Measurements from ENCODE around the gene KRT24.

Gene KRT24

GRCh38 chr17:40707745-40708144, 4.2 kb upstream of the KRT24 start:
- H3K9me3 Mint-ChIP-seq: no peaks in the 10 kb centered on the region
- no peak overlapping the region for H3K4me3 Mint-ChIP-seq
- H3K36me3 Mint-ChIP-seq (ENCODE audit: low read depth): no peaks in the 10 kb centered on the region
- no peak overlapping the region for H3K27ac Mint-ChIP-seq
- no peaks in the 10 kb centered on the region for H3K4me1 Mint-ChIP-seq (ENCODE audit: low read depth)
- H3K27me3 Mint-ChIP-seq: peaks cover 13% of the 10 kb centered on the region

GRCh38 chr17:40705584-40705983, 2.0 kb upstream of the KRT24 start:
- H3K36me3 Mint-ChIP-seq (ENCODE audit: low read depth): no peaks in the 10 kb centered on the region
- no peaks in the 10 kb centered on the region for H3K4me1 Mint-ChIP-seq (ENCODE audit: low read depth)
- H3K4me3 Mint-ChIP-seq: no peak overlapping the region
- peaks cover 16% of the 10 kb centered on the region for H3K27me3 Mint-ChIP-seq
- H3K9me3 Mint-ChIP-seq: no peaks in the 10 kb centered on the region
- no peak overlapping the region for H3K27ac Mint-ChIP-seq

DNA sequence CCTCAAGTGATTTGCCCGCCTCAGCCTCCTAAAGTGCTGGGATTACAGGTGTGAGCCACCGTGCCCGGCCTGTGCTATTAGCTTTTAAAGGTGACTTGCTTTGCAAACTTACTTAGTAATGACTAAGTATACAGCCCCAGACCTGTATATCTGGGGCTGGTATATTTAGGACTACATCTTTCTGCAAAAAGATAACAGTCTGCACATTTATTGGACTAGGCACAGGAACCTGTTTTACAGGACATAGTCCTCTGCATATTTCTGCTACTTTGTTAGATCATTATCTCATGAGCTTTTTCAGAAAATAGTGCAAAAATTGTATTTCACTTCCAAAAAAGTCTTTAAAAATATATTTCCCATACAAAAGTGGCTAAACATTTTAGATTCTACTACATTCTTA, 1.3 kb downstream of the KRT24 start:
- Mint-ChIP-seq H3K4me1 (ENCODE audit: low read depth) (no peaks in the 10 kb centered on the region), H3K36me3 (ENCODE audit: low read depth) (no peaks in the 10 kb centered on the region), H3K9me3 (no peaks in the 10 kb centered on the region), H3K4me3 (no peak overlapping the region), H3K27me3 (peaks cover 22% of the 10 kb centered on the region), H3K27ac (no peak overlapping the region)

- H3K9me3 Mint-ChIP-seq: no peaks in the 10 kb centered on the region
- H3K27me3 Mint-ChIP-seq: peaks cover 20% of the 10 kb centered on the region
- no peaks in the 10 kb centered on the region for H3K36me3 Mint-ChIP-seq (ENCODE audit: low read depth)
- no peak overlapping the region for H3K27ac Mint-ChIP-seq
- no peak overlapping the region for H3K4me3 Mint-ChIP-seq
- no peaks in the 10 kb centered on the region for H3K4me1 Mint-ChIP-seq (ENCODE audit: low read depth)
These were observed 3.7 kb downstream of the KRT24 start for GRCh38 chr17:40699853-40700252.

- Mint-ChIP-seq H3K4me3 (no peak overlapping the region), H3K4me1 (ENCODE audit: low read depth) (no peaks in the 10 kb centered on the region), H3K9me3 (no peaks in the 10 kb centered on the region), H3K36me3 (ENCODE audit: low read depth) (no peaks in the 10 kb centered on the region), H3K27ac (no peak overlapping the region), H3K27me3 (peaks cover 18% of the 10 kb centered on the region)
These were observed 4.2 kb downstream of the KRT24 start for GRCh38 chr17:40699371-40699770.

DNA sequence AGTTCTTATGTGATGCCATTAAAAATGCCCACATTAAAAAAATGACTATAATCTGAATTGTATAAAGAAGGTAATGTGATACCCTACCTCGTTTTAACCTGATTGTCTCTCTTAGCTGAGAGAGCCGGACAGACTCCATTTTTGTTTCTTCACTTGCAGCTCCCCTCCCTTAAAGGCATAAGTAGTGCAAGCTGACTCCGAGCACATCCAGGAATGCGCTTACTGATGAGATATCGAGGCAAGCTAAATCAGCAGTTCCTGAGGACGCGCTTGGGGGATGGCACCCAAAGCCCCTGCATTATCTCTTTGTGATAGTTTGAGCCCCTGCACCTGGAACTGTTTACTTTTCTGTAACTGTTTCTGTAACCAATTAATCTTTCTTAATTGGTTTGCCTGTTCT, 6.3 kb downstream of the KRT24 start:
- peaks cover 28% of the 10 kb centered on the region for H3K27me3 Mint-ChIP-seq
- no peak overlapping the region for H3K27ac Mint-ChIP-seq
- no peak overlapping the region for H3K4me3 Mint-ChIP-seq
- no peaks in the 10 kb centered on the region for H3K4me1 Mint-ChIP-seq (ENCODE audit: low read depth)
- H3K9me3 Mint-ChIP-seq: no peaks in the 10 kb centered on the region
- no peaks in the 10 kb centered on the region for H3K36me3 Mint-ChIP-seq (ENCODE audit: low read depth)

DNA sequence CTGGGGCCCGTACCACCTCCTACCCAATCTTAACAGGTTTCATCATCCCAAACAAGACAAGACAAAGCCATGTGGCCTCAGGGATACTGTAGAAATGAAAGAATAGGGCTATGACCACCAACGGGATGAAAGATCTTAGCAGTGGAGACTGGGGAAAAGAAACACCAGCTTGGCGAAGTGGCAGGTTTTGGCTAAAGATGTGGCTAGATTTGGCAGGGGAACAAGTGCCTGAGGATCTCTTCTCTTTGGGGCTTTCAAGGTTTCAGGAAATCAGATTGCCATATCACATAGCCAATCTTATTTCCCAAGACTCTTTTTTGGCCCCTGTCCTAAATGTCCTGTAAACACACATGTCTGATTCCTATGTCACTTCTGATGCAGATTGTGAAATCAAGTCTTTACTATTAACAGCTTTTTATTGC, 6.9 kb downstream of the KRT24 start:
- no peaks in the 10 kb centered on the region for H3K4me1 Mint-ChIP-seq (ENCODE audit: low read depth)
- H3K36me3 Mint-ChIP-seq (ENCODE audit: low read depth): no peaks in the 10 kb centered on the region
- no peak overlapping the region for H3K27ac Mint-ChIP-seq
- H3K4me3 Mint-ChIP-seq: no peak overlapping the region
- H3K9me3 Mint-ChIP-seq: no peaks in the 10 kb centered on the region
- H3K27me3 Mint-ChIP-seq: peaks cover 31% of the 10 kb centered on the region

DNA sequence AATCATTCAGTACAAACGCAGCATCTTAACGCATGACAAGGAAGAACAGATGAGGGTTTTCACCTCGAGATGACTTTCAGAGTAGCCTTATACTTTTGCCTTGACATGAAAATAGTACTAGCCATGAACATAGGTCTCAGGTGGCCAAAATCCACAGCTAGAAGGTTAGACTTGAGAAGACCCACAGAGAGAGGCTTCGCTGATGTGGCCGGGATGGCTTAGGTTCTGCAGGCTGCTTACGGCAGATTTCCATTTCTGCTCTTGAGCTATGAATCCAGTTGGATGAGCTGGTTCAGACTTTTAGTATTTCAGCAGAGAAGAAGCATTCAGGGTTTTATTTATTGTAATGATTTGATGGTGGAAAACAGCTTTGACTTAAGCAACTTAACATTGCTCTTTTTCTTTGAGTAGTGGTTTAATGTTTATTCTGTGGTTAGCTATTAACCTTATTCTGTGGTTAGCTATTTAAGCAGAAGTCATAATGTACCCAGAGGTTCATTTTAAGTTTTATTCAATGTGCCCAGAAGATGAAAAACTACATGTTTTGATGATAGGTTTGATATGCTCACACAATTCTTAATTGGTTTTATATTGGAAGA, 7.6 kb downstream of the KRT24 start:
- Mint-ChIP-seq H3K27me3 (peaks cover 35% of the 10 kb centered on the region), H3K27ac (no peak overlapping the region), H3K9me3 (no peaks in the 10 kb centered on the region), H3K4me3 (no peak overlapping the region), H3K36me3 (ENCODE audit: low read depth) (no peaks in the 10 kb centered on the region), H3K4me1 (ENCODE audit: low read depth) (no peaks in the 10 kb centered on the region)

DNA sequence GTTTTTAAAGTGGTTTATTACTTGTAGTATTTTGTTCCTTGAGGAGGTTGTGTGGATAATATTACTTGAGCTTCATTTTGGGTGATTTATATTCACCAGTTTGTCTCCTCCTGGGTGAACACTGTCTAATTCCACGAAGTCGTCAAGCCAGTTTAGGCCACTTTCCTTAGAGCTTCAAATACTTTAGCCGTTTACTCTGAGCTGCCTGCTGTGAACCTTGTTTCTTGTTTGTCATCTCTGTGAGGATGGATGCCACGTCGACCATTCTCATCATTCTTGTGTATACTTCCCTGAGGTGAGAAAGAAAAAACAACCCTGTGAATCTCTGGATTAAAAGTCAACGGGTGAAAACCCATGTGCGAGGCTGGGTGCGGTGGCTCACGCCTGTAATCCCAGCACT, 9.0 kb downstream of the KRT24 start:
- Mint-ChIP-seq H3K36me3 (ENCODE audit: low read depth) (no peaks in the 10 kb centered on the region), H3K4me1 (ENCODE audit: low read depth) (no peaks in the 10 kb centered on the region), H3K4me3 (no peak overlapping the region), H3K9me3 (no peaks in the 10 kb centered on the region), H3K27me3 (peaks cover 42% of the 10 kb centered on the region), H3K27ac (no peak overlapping the region)

GRCh38 chr17:40687106-40687505, 16.4 kb downstream of the KRT24 start:
- no peaks in the 10 kb centered on the region for H3K36me3 Mint-ChIP-seq (ENCODE audit: low read depth)

GRCh38 chr17:40686192-40686591, 17.4 kb downstream of the KRT24 start:
- no peaks in the 10 kb centered on the region for H3K4me1 Mint-ChIP-seq (ENCODE audit: low read depth)
- H3K36me3 Mint-ChIP-seq (ENCODE audit: low read depth): no peaks in the 10 kb centered on the region
- H3K27me3 Mint-ChIP-seq: peaks cover 16% of the 10 kb centered on the region
- no peak overlapping the region for H3K4me3 Mint-ChIP-seq
- no peaks in the 10 kb centered on the region for H3K9me3 Mint-ChIP-seq
- no peak overlapping the region for H3K27ac Mint-ChIP-seq

More at GRCh38 chr17:40687106-40687505, 16.4 kb downstream of the KRT24 start:
- H3K27me3 Mint-ChIP-seq: peaks cover 20% of the 10 kb centered on the region
- H3K27ac Mint-ChIP-seq: no peak overlapping the region
- no peaks in the 10 kb centered on the region for H3K4me1 Mint-ChIP-seq (ENCODE audit: low read depth)
- H3K9me3 Mint-ChIP-seq: no peaks in the 10 kb centered on the region
- no peak overlapping the region for H3K4me3 Mint-ChIP-seq

DNA sequence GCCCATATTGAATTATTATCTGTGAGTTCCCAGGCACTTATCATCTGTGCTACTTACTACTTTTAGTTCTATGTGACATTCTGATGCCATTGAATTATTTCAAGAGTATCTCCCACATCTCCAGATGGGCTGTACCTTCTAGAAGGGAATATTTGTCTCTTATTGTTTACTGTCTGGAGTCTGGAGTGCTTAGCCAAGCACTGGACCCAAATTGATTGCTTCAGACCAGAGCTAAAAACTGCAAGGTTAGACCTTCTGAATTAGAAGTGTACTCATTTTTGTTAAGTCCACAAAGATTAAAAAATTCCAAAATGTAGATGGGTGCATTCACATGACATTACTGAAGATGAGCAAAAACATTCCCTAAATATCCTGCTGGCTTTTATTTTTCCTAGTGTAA, 22.6 kb downstream of the KRT24 start:
- peaks cover 7% of the 10 kb centered on the region for H3K4me1 Mint-ChIP-seq (ENCODE audit: low read depth)
- H3K27me3 Mint-ChIP-seq: peaks cover 41% of the 10 kb centered on the region
- H3K9me3 Mint-ChIP-seq: no peaks in the 10 kb centered on the region
- no peak overlapping the region for H3K27ac Mint-ChIP-seq
- H3K36me3 Mint-ChIP-seq (ENCODE audit: low read depth): no peaks in the 10 kb centered on the region
- H3K4me3 Mint-ChIP-seq: no peak overlapping the region

- H3K27me3 Mint-ChIP-seq: peaks cover 50% of the 10 kb centered on the region
- no peaks in the 10 kb centered on the region for H3K9me3 Mint-ChIP-seq
- H3K4me1 Mint-ChIP-seq (ENCODE audit: low read depth): peaks cover 7% of the 10 kb centered on the region
- no peak overlapping the region for H3K27ac Mint-ChIP-seq
- no peaks in the 10 kb centered on the region for H3K36me3 Mint-ChIP-seq (ENCODE audit: low read depth)
- H3K4me3 Mint-ChIP-seq: no peak overlapping the region
These were observed 24.0 kb downstream of the KRT24 start for GRCh38 chr17:40679523-40679907.

- Mint-ChIP-seq H3K36me3 (ENCODE audit: low read depth) (no peaks in the 10 kb centered on the region), H3K27me3 (peaks cover 53% of the 10 kb centered on the region), H3K27ac (no peak overlapping the region), H3K4me1 (ENCODE audit: low read depth) (peaks cover 7% of the 10 kb centered on the region), H3K9me3 (no peaks in the 10 kb centered on the region), H3K4me3 (no peak overlapping the region)
These were observed 24.5 kb downstream of the KRT24 start for GRCh38 chr17:40678902-40679522.

DNA sequence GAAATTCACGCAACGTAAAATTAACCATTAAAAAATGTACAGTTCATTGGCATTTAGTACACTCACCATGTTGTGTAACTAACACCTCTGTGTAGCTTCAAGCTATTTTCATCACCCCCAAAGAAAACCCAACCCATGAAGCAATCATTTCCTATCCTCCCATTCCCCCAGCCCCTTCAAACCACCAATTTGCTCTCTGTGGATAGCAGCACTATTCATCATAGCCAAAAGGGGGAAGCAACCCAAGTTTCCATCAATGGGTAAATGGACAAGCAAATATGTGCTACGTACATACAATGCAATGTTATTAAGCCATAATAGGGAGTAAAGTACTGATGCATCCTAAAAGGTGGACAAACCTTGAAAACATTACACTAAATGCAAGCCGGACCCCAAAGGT, 27.6 kb downstream of the KRT24 start:
- no peak overlapping the region for H3K4me3 Mint-ChIP-seq
- no peaks in the 10 kb centered on the region for H3K36me3 Mint-ChIP-seq (ENCODE audit: low read depth)
- no peaks in the 10 kb centered on the region for H3K9me3 Mint-ChIP-seq
- peaks cover 46% of the 10 kb centered on the region for H3K27me3 Mint-ChIP-seq
- peaks cover 7% of the 10 kb centered on the region for H3K4me1 Mint-ChIP-seq (ENCODE audit: low read depth)
- no peak overlapping the region for H3K27ac Mint-ChIP-seq

- Mint-ChIP-seq H3K27me3 (peaks cover 30% of the 10 kb centered on the region), H3K4me3 (no peak overlapping the region), H3K9me3 (no peaks in the 10 kb centered on the region), H3K4me1 (ENCODE audit: low read depth) (no peaks in the 10 kb centered on the region), H3K27ac (no peak overlapping the region), H3K36me3 (ENCODE audit: low read depth) (no peaks in the 10 kb centered on the region)
These were observed 30.9 kb downstream of the KRT24 start for GRCh38 chr17:40672654-40673053.
